H54 (cell line): ENCODE results near the gene LEMD2.

Experiments
- DNase-seq: peaks from one replicate; pipeline ENCODE4 v3.0.0; 2011; ENCODE audit warnings: low spot score, mixed read lengths; ENCODE audit not compliant: insufficient read length
- FAIRE-seq: peaks from 3 replicates; lab custom pipeline; 2011; peaks lifted over from hg19 to GRCh38; lab: Jason Lieb, UNC
- POLR2A ChIP-seq: IDR thresholded peaks from 2 replicates; pipeline ENCODE4 v1.6.1; 2011; ENCODE audit warnings: low read depth, mild to moderate bottlenecking, low read length

The LEMD2 gene

DNA sequence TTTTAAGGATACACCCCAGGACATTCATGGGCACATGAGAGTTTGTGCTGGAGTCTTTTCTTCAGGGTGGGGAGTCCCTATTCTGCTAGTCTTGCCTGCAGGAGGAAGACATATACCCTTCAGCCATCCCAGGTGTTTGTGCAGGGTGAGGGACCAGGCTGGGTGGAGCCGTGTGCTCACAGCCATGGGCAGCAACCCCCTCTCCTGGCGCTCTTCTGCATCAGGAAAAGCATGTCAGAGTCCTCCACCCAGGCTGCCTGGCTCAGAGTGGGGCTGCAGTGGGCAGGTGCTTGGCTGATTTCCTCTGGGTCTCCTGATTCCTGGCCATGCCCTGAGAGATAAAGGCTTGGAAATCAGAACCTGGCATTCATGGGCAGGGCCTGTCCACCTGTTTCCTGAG, 37.6 kb upstream of the LEMD2 start:
- FAIRE-seq (no peak), DNase-seq (no peak)
- TF ChIP-seq POLR2A: no peak

DNA sequence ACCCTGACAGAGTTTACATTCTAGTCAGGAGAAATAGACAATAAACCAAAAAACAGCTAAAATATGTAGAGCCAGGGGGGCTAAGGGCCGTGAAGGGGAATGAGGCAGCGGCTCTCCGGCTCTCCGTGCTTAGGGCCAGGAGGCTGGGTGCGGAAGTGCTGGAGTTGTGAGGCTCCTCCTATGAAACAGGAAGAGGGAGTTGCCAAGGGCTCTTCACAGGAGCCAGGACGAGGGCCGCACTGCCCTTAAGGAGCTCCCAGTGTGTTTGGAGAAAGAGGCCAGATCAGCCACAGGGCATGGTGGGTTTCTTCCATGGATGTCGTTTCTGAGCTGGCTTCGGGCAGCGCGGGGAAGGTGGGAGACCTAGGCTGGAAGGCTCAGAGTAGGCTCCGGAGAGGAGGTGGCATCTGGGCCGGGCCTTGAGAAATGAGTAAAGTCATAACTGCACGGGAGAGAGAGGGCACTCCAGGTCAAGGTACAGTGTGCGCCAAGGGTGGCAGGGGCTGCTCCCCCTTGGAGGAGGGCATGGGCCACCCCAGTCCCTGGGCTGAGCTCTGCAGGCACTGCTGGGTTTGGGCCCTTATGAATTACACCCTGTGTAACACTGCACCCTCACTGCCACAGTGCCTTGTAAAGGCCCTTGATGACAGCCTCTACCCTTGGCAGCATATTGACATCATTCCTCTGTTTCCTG, 35.7 kb upstream of the LEMD2 start:
- TF ChIP-seq POLR2A: no peak
- FAIRE-seq (no peak), DNase-seq (no peak)

DNA sequence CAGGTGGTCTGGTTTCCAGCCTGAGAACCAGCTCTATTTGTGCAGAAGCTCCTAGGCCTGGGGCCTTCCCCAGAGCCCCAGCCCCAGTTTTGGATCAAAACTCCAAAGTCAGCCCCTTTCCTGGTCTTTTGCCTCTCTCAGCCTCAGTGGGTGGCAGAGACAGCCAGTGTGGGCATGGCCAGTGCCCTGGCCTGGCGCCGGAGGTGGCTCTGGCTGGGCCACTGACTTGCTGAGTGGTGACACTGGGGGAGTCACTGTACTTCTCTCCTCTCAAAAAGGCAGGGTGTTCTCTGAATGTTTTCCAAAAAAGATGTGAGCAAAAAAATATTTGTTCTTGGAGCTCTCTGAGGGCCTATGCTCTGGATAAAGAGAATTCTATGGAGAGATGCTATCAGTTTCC, 34.9 kb upstream of the LEMD2 start:
- no peak for TF ChIP-seq POLR2A
- DNase-seq (no peak), FAIRE-seq (no peak)

DNA sequence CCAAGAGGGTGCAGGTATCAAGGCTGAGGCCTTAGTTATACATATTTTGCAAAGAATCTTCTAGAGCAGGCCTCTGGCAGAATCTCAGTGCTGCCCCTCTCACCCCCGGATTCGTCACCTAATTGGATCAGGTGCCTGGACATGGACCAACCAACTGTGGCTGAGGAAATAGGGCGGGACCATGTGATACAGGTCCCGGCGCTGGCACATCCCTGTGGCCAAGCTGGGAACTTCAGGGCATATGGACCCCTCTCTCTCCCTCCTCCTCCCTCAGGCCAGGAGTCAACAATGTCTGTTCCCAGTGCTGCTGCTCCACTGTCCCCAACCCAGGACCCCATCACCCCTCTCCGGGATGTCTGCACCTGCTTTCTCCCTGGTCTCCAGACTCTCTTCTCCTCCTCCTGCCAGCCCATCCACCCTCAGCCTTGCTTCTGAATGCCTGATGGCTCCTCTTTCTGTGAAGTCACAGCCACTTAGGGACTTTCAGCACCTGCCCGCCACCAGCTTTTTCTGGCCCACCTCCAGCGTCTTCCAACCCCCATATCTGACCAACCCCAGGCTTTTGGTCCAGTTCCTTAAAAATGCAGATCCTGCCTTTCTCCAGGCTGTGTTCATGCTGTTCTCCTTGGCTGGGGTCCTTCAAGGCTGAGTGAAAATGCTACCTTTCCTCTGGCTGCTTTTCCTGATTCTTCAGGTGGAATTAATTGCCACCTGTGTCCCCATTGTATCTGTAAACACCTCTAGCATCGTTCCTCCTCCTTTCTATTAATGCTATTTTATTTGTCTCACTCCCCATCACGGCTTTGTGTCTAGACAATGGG, 33.9 kb upstream of the LEMD2 start:
- TF ChIP-seq POLR2A: no peak
- FAIRE-seq (no peak), DNase-seq (peak; percentile 87)

DNA sequence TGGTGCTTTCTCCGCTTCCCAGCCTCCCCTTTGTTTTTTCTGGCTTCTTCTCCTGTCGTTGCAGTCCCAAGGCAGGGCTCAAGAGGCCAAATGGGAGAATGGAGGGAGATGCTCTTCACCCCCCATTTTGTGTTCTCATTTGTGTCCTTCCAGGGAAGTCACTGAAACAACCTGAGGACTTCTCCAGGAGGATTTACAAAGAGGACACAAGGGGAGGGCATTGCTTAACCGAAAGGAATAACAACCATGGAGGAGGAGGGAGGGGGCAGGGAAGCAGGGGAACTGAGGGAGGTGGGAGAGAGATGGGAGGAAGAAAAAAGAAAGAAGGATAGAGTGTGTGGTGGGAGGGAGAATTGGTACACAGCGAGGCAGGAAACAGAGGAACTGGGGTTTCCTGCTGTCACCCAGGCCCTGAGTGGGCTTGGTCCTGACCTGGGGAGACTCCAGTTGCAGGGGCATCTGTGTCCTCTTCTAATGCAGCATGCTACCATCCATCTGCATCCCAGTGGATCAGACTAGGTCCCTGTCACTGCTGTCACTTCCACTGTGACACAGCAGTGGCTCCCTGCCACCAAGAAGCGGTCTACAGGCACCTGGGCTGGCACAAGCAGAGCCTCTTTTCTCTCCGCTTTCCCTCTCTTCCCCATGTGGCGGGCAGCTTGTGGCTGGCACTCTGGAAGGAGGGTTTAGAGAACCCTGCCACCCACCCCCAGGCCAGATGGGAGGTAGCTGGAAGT, 32.0 kb upstream of the LEMD2 start:
- TF ChIP-seq POLR2A: no peak
- FAIRE-seq (no peak), DNase-seq (no peak)

DNA sequence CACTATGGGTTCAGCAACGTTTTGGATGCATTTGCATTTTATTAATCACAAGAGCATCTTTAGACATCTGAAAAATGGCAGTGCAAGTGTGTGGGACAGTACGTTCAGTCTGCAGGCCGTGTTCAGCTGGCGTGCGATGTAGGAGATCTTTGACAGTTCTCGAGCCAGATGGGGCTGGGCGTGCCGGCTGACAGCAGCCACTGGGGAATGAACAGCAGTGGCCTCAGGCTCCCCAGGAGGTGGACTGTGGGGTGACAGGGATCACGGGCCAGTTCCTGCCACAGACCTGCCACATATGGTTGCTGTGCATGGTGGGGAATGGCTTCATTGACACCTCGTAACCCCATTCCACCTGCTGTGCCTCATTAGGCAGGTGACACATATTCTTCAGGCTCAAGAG, 31.3 kb upstream of the LEMD2 start:
- FAIRE-seq: no peak
- no peak for TF ChIP-seq POLR2A
- no peak for DNase-seq

DNA sequence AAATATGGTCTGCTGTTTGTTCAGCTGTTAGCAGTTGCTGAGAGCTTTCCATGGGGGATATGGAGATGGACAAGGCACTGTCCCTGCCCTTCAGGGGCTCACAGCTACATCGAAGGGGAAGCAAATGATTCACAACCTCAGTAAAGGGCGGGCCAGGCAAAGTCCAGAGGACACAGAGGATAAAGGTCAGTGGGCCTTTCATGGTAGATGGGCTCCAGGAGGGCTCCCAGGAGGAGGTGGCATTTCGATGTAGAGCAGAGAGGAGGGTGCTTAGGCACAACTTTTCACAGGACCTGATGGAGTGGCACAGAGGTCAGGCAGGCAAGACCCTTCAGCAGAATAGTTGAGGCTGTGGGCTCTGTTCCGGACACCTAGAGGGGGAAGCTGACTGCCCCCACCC, 30.1 kb upstream of the LEMD2 start:
- TF ChIP-seq POLR2A: no peak

DNA sequence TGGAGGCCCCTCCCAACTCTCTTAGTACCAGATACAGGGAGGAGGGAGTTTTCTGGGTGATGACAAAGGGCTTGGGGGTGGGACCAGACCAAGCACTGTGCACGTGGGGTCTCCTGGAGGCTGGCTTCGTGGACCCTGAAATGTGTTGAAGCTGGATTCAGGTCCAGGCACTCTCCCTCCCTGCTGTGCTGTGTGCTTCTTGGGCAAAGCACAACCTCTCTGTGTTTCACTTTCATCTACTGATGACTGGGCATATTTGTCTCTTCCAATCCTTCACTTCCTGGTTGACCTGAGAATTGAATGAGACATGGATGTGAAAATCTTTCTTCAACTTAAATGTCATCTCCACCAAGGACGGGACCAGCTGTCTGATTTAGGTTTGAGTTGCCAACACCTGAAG, 29.4 kb upstream of the LEMD2 start:
- no peak for TF ChIP-seq POLR2A
- no peak for FAIRE-seq
- no peak for DNase-seq

More for the DNA sequence above, 30.1 kb upstream of the LEMD2 start:
- FAIRE-seq (no peak), DNase-seq (no peak)

DNA sequence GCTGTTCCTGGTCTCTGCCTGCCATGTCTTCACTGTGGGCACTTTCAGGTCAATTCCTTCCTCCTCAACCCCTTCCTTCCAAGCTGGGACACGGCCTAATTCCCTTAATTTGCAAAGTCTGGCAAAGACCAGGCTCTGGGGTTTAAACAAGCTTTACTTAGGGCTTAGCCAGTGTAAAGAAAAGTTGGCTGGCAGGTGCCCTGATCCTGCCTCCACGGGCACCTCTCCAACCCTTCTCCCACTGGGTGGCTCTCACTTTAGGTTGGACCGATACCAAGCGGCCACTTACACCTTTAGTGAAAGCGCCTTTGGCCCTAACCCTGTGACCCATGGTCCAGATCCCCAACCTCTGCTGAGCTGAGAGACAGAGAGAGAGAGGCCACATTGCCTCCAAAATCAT, 28.6 kb upstream of the LEMD2 start:
- TF ChIP-seq POLR2A: no peak
- DNase-seq: no peak
- no peak for FAIRE-seq

DNA sequence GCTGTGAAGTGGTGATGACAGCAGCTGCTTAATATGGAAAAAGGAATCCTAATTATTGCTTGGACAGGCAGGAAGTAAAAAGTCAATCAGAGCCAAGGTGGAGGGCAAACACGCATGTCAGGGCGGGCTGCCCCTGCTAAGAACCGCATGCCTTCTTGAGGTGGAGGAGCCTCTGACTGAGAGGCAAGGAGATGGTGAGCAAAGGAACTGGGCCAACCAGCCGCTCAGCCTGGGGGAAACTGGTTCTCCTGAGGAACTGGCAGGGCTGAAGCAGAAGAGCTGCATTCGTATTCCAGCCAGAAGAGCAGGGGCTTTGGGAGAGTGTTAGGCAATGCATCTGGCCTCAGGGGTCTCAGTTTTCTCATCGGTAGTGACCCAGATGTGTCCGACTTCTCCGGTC, 28.0 kb upstream of the LEMD2 start:
- DNase-seq (no peak), FAIRE-seq (no peak)
- no peak for TF ChIP-seq POLR2A

DNA sequence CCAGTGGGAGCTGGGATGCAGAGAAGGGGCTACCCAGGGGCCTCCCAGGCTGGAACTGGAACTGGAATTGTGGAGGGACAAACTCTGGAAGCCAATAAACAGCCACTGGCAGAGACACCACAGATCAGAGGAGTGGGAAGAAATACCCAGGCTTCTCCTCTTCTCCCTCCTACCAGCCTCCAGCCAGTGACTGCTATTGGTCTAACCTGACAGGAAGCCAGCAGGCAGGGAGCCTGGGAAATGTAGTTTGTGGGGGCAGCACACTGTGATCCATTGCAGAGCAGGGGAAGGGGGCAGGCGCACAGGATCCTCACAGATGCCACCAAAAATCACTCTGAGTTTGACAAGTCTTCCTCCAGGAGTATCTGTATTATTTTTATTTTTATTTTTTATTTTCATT, 26.9 kb upstream of the LEMD2 start:
- no peak for FAIRE-seq

DNA sequence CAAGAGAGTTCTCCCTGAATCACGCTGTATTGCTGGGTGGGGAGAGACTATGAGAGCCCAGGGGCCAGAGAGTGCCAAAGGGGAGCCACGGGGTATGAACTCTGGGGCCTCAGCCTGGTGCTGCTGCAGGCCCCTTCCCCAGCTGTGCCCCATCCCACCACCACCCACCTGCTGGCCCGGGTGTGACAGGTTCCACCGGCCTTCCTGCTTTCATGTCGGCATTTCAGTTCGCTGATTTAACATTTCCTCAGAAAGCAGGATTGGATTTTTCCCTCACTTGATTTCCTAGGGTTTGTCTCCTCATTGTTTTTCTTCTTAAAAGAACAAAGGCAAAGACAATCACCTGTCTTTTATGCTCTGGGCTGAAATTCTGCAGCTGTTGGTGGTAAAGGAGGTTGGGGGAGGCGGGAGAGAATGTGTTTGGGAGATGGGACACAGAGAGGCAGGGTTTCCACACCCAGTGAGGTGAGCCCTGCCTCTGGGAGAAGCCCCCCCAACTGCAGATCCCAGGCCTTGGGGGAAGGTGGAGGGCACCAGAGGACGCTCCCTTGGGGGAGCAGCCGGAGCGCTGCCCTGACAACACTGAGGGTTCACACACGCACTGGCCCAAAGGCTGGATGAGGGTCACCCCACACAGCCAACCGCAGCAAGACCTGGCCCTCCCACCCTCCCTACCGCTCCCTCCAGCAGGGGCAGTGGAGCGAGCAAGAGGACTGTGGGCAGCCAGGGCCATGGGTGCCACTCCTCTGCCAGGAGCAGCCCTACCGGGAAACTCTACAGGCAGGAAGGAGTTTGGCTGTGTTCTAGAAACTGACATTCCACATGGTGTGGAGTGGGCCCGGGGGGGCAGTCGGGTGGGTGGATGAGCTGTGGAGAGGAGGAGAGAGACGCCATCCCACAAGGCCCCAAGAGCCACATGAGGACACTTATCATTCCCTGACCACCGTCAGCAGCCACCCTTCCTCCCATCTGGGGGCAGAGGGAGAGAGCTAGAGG, 25.4 kb upstream of the LEMD2 start:
- TF ChIP-seq POLR2A: no peak
- DNase-seq (no peak), FAIRE-seq (no peak)

More for the DNA sequence above, 26.9 kb upstream of the LEMD2 start:
- DNase-seq: peak; percentile 84
- no peak for TF ChIP-seq POLR2A
